Measurements from ENCODE around the gene NEAT1.

DNA sequence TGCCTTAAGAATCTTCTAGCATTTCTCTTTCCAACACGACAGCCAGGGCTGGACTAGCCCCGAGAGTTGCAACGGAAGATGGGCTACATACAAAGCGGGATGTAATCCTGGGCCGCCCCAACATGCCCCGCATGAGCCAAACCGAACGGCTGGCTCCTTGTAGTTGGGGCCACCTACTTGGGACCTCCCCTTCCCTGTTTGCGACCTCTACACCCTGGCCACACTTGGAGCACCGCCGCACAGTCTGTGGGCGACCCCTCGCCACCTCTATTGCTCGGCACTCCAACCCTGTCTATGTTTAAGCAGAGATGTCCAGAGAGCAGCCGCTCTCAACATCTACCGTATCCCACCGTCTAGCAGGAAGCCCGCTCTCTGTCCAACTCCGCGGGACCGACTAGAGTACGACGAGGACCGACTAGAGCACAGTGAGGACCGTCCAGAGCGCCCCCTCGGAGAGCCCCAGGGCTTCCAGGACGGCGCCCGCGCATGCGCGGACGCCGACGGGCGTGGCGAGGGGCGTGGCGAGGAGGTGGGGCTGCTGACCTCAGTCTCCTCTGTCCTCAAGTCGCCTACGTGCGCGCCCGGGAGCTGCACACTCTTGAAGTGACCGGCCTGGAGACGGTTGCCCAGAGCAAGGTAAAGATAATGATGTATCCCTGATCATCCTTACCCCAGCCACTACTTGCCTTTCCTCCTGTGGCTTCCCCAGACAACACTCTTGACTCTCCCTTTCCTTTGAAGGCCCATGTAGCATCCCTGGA lies 32.3 kb downstream of the NEAT1 start:
- no peak for TF ChIP-seq ZNF274 (IDR thresholded peaks at IDR 0.05; ENCODE audit: low read depth, low read length)
- no peak for TF ChIP-seq YY1 (IDR thresholded peaks at IDR 0.05; ENCODE audit: insufficient read depth, insufficient read length)
